ENCODE measurements around the gene TKTL1.
"Not testable (repeated sequence)": the region's sequence is repeated elsewhere in the genome, so short reads cannot be mapped to it uniquely, and the experiment has no call there.

Gene TKTL1, protein sequence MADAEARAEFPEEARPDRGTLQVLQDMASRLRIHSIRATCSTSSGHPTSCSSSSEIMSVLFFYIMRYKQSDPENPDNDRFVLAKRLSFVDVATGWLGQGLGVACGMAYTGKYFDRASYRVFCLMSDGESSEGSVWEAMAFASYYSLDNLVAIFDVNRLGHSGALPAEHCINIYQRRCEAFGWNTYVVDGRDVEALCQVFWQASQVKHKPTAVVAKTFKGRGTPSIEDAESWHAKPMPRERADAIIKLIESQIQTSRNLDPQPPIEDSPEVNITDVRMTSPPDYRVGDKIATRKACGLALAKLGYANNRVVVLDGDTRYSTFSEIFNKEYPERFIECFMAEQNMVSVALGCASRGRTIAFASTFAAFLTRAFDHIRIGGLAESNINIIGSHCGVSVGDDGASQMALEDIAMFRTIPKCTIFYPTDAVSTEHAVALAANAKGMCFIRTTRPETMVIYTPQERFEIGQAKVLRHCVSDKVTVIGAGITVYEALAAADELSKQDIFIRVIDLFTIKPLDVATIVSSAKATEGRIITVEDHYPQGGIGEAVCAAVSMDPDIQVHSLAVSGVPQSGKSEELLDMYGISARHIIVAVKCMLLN

DNA sequence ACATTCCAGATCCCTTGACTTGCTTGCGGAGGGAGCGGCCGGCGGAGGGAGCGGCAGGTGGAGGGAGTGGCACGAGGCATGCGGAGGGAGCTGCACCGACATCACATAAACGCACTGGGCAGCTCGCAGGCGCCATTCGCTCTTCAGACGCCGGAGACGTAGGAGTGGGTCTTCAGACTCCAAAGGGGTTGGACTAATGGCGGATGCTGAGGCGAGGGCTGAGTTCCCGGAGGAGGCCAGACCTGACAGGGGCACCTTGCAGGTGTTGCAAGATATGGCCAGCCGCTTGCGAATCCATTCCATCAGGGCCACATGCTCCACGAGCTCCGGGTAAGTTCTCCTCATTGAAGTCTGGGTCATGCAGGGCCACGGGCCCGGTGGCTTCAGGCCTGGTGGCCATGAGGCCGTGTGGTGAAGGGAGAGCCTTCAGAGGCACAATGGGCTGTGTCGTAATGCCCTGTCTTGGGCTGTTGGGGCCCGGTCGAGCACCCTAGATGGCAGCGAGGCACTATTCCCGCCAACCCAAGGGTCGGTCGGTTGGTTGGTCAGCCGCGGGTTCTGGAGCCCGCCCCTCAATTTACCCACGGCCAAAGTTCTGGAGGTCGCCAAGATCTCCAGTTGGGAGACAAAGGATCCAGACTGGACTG, at the start of gene TKTL1:
TKTL1 (plus strand) TSS at position 132 of the 647 bp plus-strand sequence; CDS start at position 197, 65 bp downstream.
- no peak for DNase-seq

DNA sequence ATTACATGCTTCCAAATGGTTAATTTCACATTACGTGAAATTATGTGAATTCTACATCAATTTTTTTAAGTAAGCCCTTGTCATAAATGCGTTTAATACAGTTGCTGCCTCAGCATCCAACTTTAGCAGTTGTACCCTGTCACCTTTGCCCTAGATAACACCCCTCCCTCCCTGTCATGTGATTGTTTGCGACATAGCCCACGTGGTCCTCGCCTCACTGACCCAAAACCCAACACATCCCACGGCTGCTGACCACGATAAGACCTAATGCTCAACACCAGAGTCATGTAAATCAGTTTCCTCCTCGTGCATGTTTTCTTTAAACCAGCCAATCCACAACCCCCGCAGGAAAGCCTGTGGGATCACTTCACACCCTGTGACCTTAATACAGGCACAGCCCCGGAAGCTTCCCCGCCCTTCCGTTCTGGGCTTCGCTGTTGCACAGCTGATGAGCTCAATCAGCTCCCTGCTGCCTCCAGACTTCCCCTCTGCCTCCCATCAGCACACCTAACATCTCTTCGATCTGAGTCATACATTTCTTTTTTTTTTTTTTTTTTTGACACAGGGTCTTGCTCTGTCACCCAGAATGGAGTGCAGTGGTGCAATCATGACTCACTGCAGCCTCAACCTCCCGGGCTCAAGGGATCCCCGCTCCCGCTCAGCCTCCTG, 48.1 kb upstream of the TKTL1 start:
- not testable (repeated sequence) for DNase-seq

DNA sequence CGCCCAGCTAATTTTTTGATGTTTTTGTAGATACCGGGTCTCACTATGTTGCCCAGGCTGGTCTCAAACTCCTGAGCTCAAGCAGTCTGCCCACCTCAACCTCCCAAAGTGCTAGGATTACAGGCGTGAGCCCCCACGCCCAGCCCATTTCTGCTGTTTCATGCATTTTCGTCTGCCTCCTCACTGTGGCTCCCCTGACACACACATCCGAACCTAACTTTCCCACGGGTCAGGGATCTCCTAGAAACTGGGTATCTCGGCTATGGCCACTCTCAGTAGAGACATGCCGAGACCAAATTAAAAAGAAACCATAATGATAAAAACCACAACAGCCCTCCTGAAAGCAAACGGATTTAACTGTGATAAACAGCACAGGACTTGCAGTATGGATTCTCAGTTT, 47.5 kb upstream of the TKTL1 start:
- DNase-seq, result not testable (repeated sequence)

DNA sequence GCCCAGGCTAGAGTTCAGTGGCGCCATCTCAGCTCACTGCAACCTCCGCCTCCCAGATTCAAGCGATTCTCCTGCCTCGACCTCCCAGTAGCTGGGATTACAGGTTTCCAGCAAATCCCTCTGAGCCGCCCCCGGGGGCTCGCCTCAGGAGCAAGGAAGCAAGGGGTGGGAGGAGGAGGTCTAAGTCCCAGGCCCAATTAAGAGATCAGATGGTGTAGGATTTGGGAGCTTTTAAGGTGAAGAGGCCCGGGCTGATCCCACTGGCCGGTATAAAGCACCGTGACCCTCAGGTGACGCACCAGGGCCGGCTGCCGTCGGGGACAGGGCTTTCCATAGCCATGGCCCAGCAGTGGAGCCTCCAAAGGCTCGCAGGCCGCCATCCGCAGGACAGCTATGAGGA, 38.3 kb upstream of the TKTL1 start, which contains the start of gene OPN1MW3:
OPN1MW3 (plus strand) TSS at position 301 of the 400 bp plus-strand sequence; CDS start at position 339, 38 bp downstream.
- not testable (repeated sequence) for DNase-seq

DNA sequence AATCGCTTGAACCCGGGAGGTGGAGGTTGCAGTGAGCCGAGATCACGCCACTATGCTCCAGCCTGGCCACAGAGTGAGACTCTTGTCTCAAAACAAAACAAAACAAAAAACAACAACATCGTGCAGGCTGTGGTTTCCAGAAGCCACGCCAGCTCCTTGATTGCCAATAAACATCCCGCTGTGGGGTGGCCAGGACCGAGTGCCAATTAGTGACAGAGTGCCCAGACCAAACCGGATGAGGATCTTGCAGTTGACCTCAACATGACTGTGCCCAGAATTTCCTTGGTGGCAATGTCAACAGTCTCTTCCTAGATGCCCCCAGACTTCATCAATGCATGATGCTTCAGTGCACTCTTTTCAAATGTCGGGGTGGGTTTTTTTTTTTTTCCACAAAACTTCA, 36.9 kb upstream of the TKTL1 start:
- not testable (repeated sequence) for DNase-seq

DNA sequence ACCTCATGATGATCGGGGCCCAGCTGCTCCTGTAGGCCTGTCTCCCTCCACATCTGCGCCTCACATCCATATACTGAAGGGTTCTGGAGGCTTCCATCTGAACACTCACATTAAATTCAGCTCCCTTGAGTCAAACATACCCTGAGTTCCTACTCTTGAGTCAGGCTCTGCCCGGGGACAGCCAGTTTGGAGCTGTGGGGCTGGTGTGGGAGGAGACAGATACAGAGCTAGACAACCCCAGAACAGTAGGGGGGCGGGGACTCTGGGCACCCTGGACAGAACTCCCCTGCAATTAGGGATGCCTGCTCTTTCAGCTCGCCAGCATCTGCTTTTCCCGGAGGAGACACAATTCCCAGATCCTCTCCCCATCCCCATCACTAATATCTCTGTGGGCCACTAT, 32.5 kb upstream of the TKTL1 start:
- not testable (repeated sequence) for DNase-seq

DNA sequence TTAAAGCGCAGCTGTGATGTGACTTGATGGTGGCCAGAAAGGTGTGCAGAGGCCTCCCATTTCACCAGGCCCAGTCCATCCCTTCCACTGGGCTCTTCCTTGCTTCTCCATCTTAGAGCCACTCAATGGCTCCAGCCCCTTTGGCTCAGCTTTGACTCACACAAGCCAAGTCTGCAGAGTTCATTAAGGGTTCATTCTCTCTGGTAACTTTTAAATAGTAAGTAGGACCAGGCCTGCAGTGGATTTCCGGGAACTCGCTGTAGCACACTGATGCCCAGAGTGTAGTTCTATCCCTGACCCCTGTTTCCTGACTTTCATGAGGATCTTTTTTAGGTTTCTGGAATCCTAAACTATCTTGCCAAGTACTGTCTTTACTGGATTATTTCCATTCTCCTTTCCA, 26.4 kb upstream of the TKTL1 start:
- not testable (repeated sequence) for DNase-seq

DNA sequence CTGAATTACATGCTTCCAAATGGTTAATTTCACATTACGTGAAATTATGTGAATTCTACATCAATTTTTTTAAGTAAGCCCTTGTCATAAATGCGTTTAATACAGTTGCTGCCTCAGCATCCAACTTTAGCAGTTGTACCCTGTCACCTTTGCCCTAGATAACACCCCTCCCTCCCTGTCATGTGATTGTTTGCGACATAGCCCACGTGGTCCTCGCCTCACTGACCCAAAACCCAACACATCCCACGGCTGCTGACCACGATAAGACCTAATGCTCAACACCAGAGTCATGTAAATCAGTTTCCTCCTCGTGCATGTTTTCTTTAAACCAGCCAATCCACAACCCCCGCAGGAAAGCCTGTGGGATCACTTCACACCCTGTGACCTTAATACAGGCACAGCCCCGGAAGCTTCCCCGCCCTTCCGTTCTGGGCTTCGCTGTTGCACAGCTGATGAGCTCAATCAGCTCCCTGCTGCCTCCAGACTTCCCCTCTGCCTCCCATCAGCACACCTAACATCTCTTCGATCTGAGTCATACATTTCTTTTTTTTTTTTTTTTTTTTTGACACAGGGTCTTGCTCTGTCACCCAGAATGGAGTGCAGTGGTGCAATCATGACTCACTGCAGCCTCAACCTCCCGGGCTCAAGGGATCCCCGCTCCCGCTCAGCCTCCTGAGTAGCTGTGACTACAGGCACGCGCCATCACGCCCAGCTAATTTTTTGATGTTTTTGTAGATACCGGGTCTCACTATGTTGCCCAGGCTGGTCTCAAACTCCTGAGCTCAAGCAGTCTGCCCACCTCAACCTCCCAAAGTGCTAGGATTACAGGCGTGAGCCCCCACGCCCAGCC, 10.9 kb upstream of the TKTL1 start:
- not testable (repeated sequence) for DNase-seq

DNA sequence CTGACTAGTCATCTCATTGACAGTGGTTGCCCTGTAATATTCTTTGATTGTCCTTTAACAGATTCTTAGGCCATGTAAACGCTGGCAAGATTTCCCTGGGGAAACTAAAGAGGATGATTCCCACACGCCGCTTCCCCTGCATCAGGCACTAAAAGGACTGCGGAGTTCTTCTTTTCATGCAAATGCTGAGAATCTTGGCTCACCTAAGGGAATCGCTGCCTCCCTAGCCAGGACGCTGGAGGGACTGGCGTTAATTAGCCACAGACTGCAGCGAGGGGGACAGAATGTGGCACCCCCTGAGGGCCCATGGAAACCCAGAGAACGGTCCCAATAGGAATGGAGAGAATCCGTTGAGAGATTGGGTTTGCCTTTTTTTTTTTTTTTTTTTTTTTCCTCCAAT, 9.2 kb upstream of the TKTL1 start:
- DNase-seq, result not testable (repeated sequence)

DNA sequence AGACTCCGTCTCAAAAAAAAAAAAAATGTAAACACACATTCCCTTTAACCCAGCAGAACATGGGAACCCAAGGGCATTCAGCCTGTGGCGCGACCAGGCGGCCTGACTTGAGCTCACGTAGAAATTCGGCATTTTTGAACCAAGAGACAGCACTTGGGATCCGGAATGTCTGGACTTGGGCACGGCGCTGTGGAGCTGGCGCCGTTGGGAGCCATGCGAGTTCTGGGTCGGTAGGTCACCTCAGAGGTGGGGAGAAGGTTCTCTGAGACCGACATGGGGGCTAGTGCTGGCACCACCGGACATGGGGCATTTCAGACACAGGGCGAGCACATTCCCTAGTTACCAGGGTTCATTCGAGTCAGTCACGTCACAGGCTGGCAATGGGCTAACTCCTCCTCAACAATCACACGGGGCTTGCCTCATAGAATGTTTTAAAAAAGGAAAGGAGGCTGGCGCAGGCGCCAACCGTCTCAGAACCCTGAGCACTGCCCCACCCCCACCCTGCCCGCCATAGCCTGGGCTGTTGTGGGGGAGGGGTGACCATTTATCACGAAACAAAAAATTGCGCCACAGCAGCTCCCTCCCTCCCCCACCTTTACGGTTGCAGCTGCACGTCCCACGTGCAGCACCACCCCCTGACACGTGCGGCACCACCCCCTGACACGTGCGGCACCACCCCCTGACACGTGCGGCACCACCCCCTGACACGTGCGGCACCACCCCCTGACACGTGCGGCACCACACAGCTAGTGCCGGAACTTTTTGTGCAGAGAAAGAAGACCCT, 612 bp upstream of the TKTL1 start, which contains the start of gene TEX28:
TEX28 (minus strand) TSS at position 334 of the 784 bp plus-strand sequence. CDS start 3,007 bp downstream, outside the sequence.
- no peak for DNase-seq

DNA sequence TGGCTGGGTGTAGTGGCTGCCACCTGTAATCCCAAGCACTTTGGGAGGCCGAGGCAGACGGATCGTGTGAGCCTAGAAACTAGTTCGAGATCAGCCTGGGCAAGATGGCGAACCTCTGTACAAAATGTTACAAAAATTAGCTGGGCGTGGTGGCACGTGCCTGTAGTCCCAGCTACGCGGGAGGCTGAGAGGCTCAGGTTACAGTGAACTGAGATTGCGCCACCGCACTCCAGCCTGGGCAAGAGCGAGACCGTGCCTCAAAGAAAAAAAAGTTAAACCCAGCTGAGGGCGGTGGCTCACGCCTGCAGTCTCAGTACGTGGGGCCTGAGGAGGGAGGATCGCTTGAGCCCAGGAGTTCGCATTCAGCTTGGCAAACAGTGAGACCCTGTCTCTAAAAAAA, 1.1 kb downstream of the TKTL1 start:
- no peak for DNase-seq

DNA sequence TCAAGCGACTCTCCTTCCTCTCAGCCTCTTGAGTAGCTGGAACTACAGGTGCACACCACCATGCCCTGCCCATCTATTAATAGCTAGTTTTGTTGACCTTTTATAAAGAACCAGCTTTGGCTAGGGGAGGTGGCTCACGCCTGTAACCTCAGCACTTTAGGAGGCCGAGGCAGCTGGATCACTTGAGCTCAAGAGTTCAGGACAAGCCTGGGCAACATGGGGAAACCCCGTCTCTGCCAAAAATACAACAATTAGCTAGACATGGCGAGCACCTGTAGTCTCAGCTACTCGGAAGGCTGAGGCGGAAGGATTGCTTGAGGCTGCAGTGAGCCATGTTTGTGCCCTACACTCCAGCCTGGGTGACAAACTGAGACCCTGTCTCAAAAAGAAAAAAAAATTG, 2.7 kb downstream of the TKTL1 start:
- peak in 1 of 2 donors; percentile 51 for DNase-seq

DNA sequence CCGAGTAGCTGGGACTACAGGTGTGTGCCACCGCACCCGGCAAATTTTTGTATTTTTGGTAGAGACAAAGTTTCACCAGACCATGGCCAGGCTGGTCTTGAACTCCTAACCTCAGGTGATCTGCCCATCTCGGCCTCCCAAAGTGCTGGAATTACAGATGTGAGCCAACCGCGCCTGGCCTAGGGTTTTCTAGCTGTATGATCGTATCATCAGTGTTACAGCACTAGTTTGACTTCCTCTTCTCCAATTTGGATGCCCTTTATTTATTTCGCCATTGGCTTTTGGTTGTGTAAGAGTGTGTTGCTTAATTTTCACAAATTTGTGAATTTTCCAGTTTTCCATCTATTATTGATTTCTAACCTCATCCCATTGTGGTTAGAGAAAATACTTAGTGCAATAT, 5.2 kb downstream of the TKTL1 start:
- peak in 1 of 2 donors; percentile 52 for DNase-seq

DNA sequence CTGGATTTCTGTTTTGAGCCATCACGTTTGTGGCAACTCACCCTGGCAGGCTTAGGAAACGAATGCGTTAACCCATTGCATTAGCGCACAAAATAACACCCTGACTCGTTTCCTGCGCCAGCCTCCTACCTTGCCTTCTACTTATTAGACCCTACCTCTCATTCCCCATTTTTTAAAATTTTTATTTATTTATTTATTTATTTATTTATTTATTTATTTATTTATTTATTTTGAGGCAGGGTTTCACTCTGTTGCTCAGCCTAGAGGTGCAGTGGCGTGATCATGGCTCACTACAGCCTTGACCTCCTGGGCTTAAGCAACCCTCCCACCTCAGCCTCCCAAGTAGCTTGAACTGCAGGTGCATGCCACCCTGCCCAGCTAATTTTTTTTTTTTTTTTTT, 7.4 kb downstream of the TKTL1 start:
- not testable (repeated sequence) for DNase-seq

DNA sequence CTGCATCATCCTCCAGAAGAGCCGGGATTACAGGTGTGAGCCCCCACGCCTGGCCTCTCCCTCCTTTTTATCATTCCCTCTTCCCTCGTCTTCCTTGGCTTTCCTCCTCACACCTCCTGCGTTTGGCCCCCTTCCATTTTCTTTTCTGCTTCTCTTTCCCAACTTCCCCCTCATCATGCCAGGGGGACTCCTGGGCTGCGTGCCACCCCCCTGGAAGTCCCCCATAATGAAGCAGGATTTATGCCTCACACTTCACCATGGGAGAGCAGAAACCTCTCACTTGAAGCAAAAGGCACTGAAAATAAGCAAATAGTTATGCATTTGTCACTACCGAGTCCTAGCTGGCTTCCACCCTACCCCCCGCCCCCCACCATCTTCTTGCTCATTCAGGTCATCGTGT, 7.9 kb downstream of the TKTL1 start:
- DNase-seq, result no peak

DNA sequence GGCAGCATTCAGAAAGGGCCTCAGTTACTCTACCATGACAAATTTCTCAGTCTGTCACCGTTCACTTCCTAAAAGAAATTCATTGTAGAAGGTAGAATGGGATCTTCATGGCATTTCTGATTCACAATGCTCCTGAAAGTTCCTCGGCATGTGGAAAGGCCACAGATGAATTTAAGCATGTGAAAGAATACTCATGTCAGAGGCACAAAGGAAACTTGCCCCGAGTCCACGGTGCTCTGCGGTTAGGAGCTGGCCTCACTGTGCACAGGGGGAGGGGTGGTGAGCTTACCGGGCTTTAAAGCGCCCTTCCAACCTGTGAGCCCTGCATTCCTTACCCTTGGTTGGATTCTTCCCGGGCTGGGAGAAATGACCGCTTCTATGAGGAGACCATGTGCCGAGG, 9.3 kb downstream of the TKTL1 start:
- DNase-seq, result no peak

DNA sequence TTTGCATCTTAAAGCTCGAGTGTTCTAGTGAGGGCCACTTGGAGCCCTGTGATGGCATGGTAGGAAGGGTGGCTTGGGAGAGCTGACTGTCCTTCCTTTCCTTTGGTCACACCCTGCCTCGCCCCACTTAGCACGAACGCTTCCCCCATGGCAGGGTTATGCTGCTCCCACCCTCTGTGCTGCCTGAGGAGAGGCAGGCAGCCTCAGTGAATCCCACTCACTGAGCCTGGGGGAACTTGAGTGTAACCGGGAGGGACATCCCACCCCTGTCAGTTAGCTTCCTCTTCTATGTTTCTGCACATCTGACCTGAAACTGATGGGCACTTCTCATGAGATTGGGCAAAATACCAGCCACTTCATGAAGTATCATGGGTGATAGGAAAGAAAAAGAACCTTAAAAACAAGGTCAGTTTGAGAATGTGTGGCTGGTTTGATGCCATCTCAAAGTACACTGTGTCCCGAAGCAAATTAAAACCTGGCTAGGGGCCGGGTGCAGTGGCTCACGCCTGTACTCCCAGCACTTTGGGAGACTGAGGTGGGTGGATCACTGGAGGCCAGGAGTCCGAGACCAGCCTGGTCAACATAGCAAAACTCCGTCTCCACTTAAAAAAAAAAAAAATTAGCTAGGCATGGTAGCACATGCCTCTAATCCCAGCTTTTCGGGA, 10.1 kb downstream of the TKTL1 start:
- DNase-seq, result no peak

DNA sequence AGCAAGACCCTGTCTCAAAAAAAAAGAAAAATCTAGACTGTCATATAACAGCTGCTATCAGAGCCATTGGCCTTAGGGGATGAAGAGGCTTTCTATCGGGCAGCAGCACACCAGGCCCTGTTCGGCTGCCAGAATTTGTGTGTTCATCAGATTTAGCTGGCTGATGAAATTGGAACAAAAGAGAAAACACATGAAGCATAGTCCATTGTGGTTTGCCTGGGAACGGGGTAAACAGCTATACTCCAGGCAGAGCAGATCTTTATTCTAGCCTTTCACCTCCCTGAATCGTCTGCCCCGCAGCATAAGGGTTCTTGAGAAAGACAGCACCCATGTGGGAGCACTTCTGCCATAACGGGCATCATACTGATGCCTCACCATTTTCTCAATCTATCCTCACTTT, 11.6 kb downstream of the TKTL1 start:
- no peak for DNase-seq

DNA sequence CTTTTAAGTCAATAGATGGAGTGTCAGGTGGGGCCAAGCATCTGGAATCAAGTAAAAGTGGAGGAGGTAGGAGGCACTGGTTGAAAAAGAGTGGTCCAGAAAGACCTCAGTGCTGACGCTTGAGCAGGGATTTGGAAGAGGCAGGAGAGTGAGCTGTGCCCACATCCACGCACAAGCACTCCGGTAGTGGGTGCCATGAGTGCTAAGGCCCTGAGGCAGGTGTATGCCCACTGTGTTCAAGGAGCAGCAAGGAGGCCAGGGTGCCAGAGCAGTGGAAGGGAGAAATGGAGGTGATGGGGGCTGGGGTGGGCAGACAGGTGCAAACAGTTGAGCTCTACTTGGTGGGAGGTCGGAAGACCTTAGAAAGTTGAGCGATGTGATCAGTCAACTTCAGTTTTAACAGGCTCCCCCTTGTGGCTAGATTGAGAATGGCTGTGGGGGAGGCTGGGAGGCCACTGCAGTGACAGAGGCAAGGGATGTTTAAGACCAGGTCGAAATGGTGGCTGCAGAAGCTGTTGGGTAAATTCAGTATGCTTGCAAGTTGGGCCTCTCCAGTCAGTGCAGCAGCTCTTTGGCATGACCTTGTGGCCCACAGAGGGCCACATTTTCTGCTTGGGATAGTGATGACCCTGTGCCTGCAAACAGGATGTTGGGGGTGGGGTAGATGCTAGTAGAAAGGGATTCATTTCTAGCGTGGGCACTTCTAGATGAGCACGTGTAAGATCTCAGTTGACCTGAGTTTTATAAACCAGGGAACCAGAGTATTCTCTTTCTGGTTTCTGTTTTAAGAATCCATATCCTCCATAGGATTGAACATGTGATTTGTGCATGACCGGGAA, 12.7 kb downstream of the TKTL1 start:
- DNase-seq, result peak; percentile 82 to 83

Data from CD4-positive, alpha-beta T cell treated with Interleukin-4 for 1 hour (primary cell).